ENCODE data around the gene RRP1. TPM values are rescaled to one million over a fixed set of nuclear protein-coding genes. Genes with fewer than 3 reads are reported as not detected.
A peak's percentile ranks its signal among the peaks of the same experiment; 100 is the strongest.

The RRP1 gene
- total and polyA plus RNA-seq, 2 of the 13 experiments (the other 11 are each of a cell fraction or from before 2014, with no cell fraction given), result 20.1 to 35.1 TPM

DNA sequence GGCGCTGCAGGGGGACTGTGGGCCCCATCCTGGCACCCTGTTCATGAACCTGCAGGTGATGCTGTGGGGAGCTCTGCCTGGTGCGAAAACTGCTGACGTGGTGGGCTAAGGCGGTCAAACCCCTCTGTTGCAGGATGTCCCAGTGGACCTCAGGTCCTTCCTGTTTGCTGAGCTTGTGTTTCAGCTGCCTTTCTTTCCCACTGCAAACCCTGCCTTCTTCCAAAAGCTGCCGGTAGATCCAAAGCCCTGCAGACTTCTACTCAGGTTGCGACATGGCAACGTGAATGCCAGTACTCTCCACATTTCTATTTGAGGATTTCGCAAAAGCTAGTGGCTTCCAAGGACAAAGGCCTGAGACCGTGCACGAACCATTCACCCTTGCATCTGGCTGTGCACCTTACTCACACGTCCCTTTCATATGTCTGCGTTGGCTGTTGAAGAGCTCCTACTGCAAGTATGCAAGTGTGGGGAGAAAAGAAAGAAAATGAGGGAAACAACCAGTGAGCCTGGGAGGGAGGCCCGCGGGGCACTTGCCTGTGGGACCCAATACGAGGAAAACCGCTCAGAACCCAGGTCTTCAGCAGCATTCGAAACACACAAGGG is 6.2 kb upstream of the RRP1 start (continued):
- TF ChIP-seq ZBTB8A (CRISPR knock-in tag; IDR thresholded peaks at IDR 0.05; ENCODE audit: borderline replicate concordance, low read depth) (no peak), ZNF672 (CRISPR knock-in tag; IDR thresholded peaks at IDR 0.05) (no peak), ASH2L (IDR thresholded peaks at IDR 0.05; ENCODE audit: insufficient read length, low read depth, low read length) (peak; percentile 57), ZNF3 (CRISPR knock-in tag; IDR thresholded peaks at IDR 0.05) (0 out of 2 replicates have a peak, but pooled peaks have one; percentile 26), ZNF253 (CRISPR knock-in tag; IDR thresholded peaks at IDR 0.05; ENCODE audit: borderline replicate concordance) (no peak), ZFP1 (CRISPR knock-in tag; IDR thresholded peaks at IDR 0.05) (peak; percentile 54; the same call in 1 of the 2 replicates), KAT8 (CRISPR knock-in tag; IDR thresholded peaks at IDR 0.05) (peak; percentile 86), POGZ (CRISPR knock-in tag; IDR thresholded peaks at IDR 0.05) (peak; percentile 59; the same call in 1 of the 2 replicates), ZMAT3 (CRISPR knock-in tag; conservative IDR thresholded peaks at IDR 0.05) (peak; percentile 78; the same call in 1 of the 2 replicates), ZNF121 (CRISPR knock-in tag; IDR thresholded peaks at IDR 0.05) (peak; percentile 87; the same call in 1 of the 2 replicates), MEIS2 (CRISPR knock-in tag; IDR thresholded peaks at IDR 0.05) (no peak), FOXK1 (CRISPR knock-in tag; IDR thresholded peaks at IDR 0.05; ENCODE audit: borderline replicate concordance, low read depth) (no peak; the same call in 1 of the 2 replicates), EED (CRISPR knock-in tag; IDR thresholded peaks at IDR 0.05) (no peak), SALL2 (CRISPR knock-in tag; IDR thresholded peaks at IDR 0.05) (no peak), HIVEP1 (CRISPR knock-in tag; IDR thresholded peaks at IDR 0.05) (peak; percentile 89), KMT2A (CRISPR knock-in tag; IDR thresholded peaks at IDR 0.05) (peak; percentile 79; the same call in 1 of the 2 replicates), NBN (conservative IDR thresholded peaks at IDR 0.05) (no peak), SP140L (CRISPR knock-in tag; IDR thresholded peaks at IDR 0.05; ENCODE audit: borderline replicate concordance) (0 out of 2 replicates have a peak, but pooled peaks have one; percentile 65)
- TF ChIP-seq, protein P1, sequence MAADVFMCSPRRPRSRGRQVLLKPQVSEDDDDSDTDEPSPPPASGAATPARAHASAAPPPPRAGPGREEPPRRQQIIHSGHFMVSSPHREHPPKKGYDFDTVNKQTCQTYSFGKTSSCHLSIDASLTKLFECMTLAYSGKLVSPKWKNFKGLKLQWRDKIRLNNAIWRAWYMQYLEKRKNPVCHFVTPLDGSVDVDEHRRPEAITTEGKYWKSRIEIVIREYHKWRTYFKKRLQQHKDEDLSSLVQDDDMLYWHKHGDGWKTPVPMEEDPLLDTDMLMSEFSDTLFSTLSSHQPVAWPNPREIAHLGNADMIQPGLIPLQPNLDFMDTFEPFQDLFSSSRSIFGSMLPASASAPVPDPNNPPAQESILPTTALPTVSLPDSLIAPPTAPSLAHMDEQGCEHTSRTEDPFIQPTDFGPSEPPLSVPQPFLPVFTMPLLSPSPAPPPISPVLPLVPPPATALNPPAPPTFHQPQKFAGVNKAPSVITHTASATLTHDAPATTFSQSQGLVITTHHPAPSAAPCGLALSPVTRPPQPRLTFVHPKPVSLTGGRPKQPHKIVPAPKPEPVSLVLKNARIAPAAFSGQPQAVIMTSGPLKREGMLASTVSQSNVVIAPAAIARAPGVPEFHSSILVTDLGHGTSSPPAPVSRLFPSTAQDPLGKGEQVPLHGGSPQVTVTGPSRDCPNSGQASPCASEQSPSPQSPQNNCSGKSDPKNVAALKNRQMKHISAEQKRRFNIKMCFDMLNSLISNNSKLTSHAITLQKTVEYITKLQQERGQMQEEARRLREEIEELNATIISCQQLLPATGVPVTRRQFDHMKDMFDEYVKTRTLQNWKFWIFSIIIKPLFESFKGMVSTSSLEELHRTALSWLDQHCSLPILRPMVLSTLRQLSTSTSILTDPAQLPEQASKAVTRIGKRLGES (CRISPR knock-in tag; IDR thresholded peaks at IDR 0.05; ENCODE audit: borderline replicate concordance), result no peak
- TF ChIP-seq, protein P2, sequence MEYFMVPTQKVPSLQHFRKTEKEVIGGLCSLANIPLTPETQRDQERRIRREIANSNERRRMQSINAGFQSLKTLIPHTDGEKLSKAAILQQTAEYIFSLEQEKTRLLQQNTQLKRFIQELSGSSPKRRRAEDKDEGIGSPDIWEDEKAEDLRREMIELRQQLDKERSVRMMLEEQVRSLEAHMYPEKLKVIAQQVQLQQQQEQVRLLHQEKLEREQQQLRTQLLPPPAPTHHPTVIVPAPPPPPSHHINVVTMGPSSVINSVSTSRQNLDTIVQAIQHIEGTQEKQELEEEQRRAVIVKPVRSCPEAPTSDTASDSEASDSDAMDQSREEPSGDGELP (IDR thresholded peaks at IDR 0.05; ENCODE audit: borderline replicate concordance, low read depth), result peak; percentile 71; the same call in 1 of the 2 replicates
- TF ChIP-seq, protein P3, sequence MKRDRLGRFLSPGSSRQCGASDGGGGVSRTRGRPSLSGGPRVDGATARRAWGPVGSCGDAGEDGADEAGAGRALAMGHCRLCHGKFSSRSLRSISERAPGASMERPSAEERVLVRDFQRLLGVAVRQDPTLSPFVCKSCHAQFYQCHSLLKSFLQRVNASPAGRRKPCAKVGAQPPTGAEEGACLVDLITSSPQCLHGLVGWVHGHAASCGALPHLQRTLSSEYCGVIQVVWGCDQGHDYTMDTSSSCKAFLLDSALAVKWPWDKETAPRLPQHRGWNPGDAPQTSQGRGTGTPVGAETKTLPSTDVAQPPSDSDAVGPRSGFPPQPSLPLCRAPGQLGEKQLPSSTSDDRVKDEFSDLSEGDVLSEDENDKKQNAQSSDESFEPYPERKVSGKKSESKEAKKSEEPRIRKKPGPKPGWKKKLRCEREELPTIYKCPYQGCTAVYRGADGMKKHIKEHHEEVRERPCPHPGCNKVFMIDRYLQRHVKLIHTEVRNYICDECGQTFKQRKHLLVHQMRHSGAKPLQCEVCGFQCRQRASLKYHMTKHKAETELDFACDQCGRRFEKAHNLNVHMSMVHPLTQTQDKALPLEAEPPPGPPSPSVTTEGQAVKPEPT (CRISPR knock-in tag; IDR thresholded peaks at IDR 0.05; ENCODE audit: low read depth), result 0 out of 2 replicates have a peak, but pooled peaks have one; percentile 82
